ENCODE results near the gene LTBP2. TPM values are rescaled to one million over a fixed set of nuclear protein-coding genes. Genes with fewer than 3 reads are reported as not detected.

Gene LTBP2
- total and polyA plus RNA-seq, 2 of the 13 experiments (the other 11 are each of a cell fraction or from before 2014, with no cell fraction given), result 0.20 to 0.41 TPM

GRCh38 chr14:74589291-74589879, 22.7 kb downstream of the LTBP2 start:
- Histone ChIP-seq H2AFZ (ENCODE audit: low read length) (no peak overlapping the region), H3K9ac (ENCODE audit: insufficient read depth, low read depth, low read length) (no peak overlapping the region), H3K9me3 (ENCODE audit: low read length) (no peaks in the 10 kb centered on the region), H3K79me2 (ENCODE audit: insufficient read depth, low read length) (no peaks in the 10 kb centered on the region), H4K20me1 (ENCODE audit: insufficient read depth, low read length) (no peaks in the 10 kb centered on the region), H3K4me1 (ENCODE audit: insufficient read depth, low read length) (peaks cover 35% of the 10 kb centered on the region), H3K4me2 (ENCODE audit: low read depth, low read length) (no peak overlapping the region), H3K4me3 (replicated peaks in 1 of 3; ENCODE audit: insufficient read depth in 1 of 3, low read depth in 2 of 3, low read length in 3 of 3) (no peak overlapping the region), H3K36me3 (replicated peaks in 1 of 2; ENCODE audit: control insufficient read depth in 1 of 2, insufficient read depth in 2 of 2, low read length in 2 of 2) (no peaks in the 10 kb centered on the region), H3K27ac (ENCODE audit: extremely low read length, insufficient read depth, low read length) (no peak overlapping the region), H3K27me3 (ENCODE audit: control insufficient read depth in 1 of 2, insufficient read depth in 2 of 2, low read length in 2 of 2) (peaks cover 3 to 7% of the 10 kb centered on the region in 2 experiments; a peak in 2 of 5 replicates)
- in situ Hi-C loops (cut with HindIII; ENCODE audit: extremely low pct_ligation_motif_present, low pct_unique_long_range_greater_than_20kb), result no loop called here
- DNase-seq (ENCODE audit: low spot score), result no peak
- intact Hi-C loops (cut with micrococcal nuclease; ENCODE audit: unreplicated experiment), result no loop called here
- no peak for FAIRE-seq
- ATAC-seq, result no peak
- 50% methylated on average over 1 of the region's 5 CpGs for WGBS (ENCODE audit: low lambda C conversion rate)
- CTCF ChIA-PET (ENCODE audit: low intra/inter-chr PET ratio, low total read pairs), result no interaction called here
- BruUV-seq (replicated peaks), result no TSS peak
- TF ChIP-seq HMG20B (CRISPR knock-in tag; conservative IDR thresholded peaks at IDR 0.05), result no peak
- TF ChIP-seq ARID5B (CRISPR knock-in tag; IDR thresholded peaks at IDR 0.05), result no peak
- TF ChIP-seq SATB2 (CRISPR knock-in tag; IDR thresholded peaks at IDR 0.05), result no peak
- POLR2A ChIA-PET, result no interaction called here

GRCh38 chr14:74587363-74587707, 24.7 kb downstream of the LTBP2 start:
- FAIRE-seq, result no peak
- Histone ChIP-seq H3K27me3 (ENCODE audit: control insufficient read depth in 1 of 2, insufficient read depth in 2 of 2, low read length in 2 of 2) (peaks cover 1 to 7% of the 10 kb centered on the region in 2 experiments; a peak in 2 of 5 replicates), H3K36me3 (replicated peaks in 1 of 2; ENCODE audit: control insufficient read depth in 1 of 2, insufficient read depth in 2 of 2, low read length in 2 of 2) (no peaks in the 10 kb centered on the region), H4K20me1 (ENCODE audit: insufficient read depth, low read length) (no peaks in the 10 kb centered on the region), H2AFZ (ENCODE audit: low read length) (no peak overlapping the region), H3K9me3 (ENCODE audit: low read length) (no peaks in the 10 kb centered on the region), H3K4me1 (ENCODE audit: insufficient read depth, low read length) (peaks cover 29% of the 10 kb centered on the region), H3K4me2 (ENCODE audit: low read depth, low read length) (peak overlapping the region; percentile 26), H3K9ac (ENCODE audit: insufficient read depth, low read depth, low read length) (no peak overlapping the region), H3K4me3 (replicated peaks in 1 of 3; ENCODE audit: insufficient read depth in 1 of 3, low read depth in 2 of 3, low read length in 3 of 3) (no peak overlapping the region), H3K27ac (ENCODE audit: extremely low read length, insufficient read depth, low read length) (no peak overlapping the region), H3K79me2 (ENCODE audit: insufficient read depth, low read length) (no peaks in the 10 kb centered on the region)
- 42% methylated on average over 10 of the region's 10 CpGs for WGBS (ENCODE audit: low lambda C conversion rate)
- ChIA-PET POLR2A (no interaction called here), CTCF (ENCODE audit: low intra/inter-chr PET ratio, low total read pairs) (no interaction called here)
- DNase-seq (ENCODE audit: low spot score), result no peak
- intact Hi-C loops (cut with micrococcal nuclease; ENCODE audit: unreplicated experiment), result no loop called here
- ATAC-seq, result peak; percentile 12; the same call in 2 of the 3 replicates
- in situ Hi-C loops (cut with HindIII; ENCODE audit: extremely low pct_ligation_motif_present, low pct_unique_long_range_greater_than_20kb), result no loop called here
- no TSS peak for BruUV-seq (replicated peaks)
- TF ChIP-seq ARID4A (CRISPR knock-in tag; IDR thresholded peaks at IDR 0.05; ENCODE audit: borderline replicate concordance) (no peak), ZNF749 (CRISPR knock-in tag; IDR thresholded peaks at IDR 0.05; ENCODE audit: borderline replicate concordance) (no peak), ZNF124 (CRISPR knock-in tag; IDR thresholded peaks at IDR 0.05) (no peak), NR2F2 (IDR thresholded peaks at IDR 0.05; ENCODE audit: borderline replicate concordance, low read depth) (no peak), PAWR (CRISPR knock-in tag; IDR thresholded peaks at IDR 0.05; ENCODE audit: borderline replicate concordance) (no peak), PAX8 (CRISPR knock-in tag; IDR thresholded peaks at IDR 0.05; ENCODE audit: borderline replicate concordance) (no peak), ZNF577 (CRISPR knock-in tag; IDR thresholded peaks at IDR 0.05; ENCODE audit: borderline replicate concordance, low read depth) (no peak)

Data from HepG2 (cell line).